GM23338 (cell line): ENCODE measurements around the gene ETFA. TPM values are rescaled to one million over a fixed set of nuclear protein-coding genes. Genes with fewer than 3 reads are reported as not detected.

Source experiments
- ATAC-seq: fragments of 200-7000 bp; cut with Tn5 transposase; 3 replicates; pipeline ENCODE4 v1.9.1; 2020
- DNase-seq: peaks from one replicate; pipeline ENCODE4 v3.0.0-alpha.2; 2015; ENCODE audit warnings: low spot score
- H2AFZ ChIP-seq: fragments of 200-600 bp; sonication (generic); 2 replicates; pipeline ENCODE4 v1.8.0; 2016; ENCODE audit warnings: antibody characterized with exemption, mild to moderate bottlenecking, moderate library complexity
- H3F3A ChIP-seq: fragments of 200-600 bp; sonication (generic); replicated peaks from 2 replicates; pipeline ENCODE4 v1.8.0; 2017; ENCODE audit warnings: antibody characterized with exemption, mixed run types, low read depth
- H3K27ac ChIP-seq: fragments of 200-600 bp; sonication (generic); 2 replicates; pipeline ENCODE4 v1.6.1; 2016; ENCODE audit warnings: low read depth
- H3K27me3 ChIP-seq: fragments of 200-600 bp; sonication (generic); 2 replicates; pipeline ENCODE4 v1.8.0; 2016; ENCODE audit warnings: mild to moderate bottlenecking, mixed run types, moderate library complexity; ENCODE audit not compliant: insufficient read depth
- H3K36me3 ChIP-seq: fragments of 200-600 bp; sonication (generic); 2 replicates; pipeline ENCODE4 v1.8.0; 2016; ENCODE audit warnings: mild to moderate bottlenecking; ENCODE audit not compliant: insufficient read depth
- H3K4me1 ChIP-seq: fragments of 200-600 bp; sonication (generic); 2 replicates; pipeline ENCODE4 v1.8.0; 2016; ENCODE audit warnings: mild to moderate bottlenecking, moderate library complexity; ENCODE audit not compliant: insufficient read depth
- H3K4me2 ChIP-seq: fragments of 200-600 bp; sonication (generic); 2 replicates; pipeline ENCODE4 v1.7.1; 2017; ENCODE audit warnings: mixed run types
- H3K4me3 ChIP-seq: fragments of 200-600 bp; sonication (generic); 2 replicates; pipeline ENCODE4 v1.6.1; 2016; ENCODE audit warnings: mixed run types
- H3K79me2 ChIP-seq: fragments of 200-600 bp; sonication (generic); replicated peaks from 2 replicates; pipeline ENCODE4 v1.8.0; 2017; ENCODE audit warnings: mild to moderate bottlenecking; ENCODE audit not compliant: insufficient read depth
- H3K9me2 ChIP-seq: fragments of 200-600 bp; sonication (generic); 2 replicates; pipeline ENCODE4 v1.8.0; 2017; ENCODE audit not compliant: insufficient read depth
- H4K20me1 ChIP-seq: fragments of 200-600 bp; sonication (generic); replicated peaks from 2 replicates; pipeline ENCODE4 v1.8.0; 2017; ENCODE audit warnings: mild to moderate bottlenecking; ENCODE audit not compliant: insufficient read depth
- H3K27ac Mint-ChIP-seq: 2 replicates; pipeline ENCODE4 v1.8.0; 2020; ENCODE audit warnings: inconsistent platforms, mild to moderate bottlenecking, moderate library complexity, mixed read lengths
- H3K27me3 Mint-ChIP-seq: 3 replicates; pipeline ENCODE4 v1.8.0; 2022; ENCODE audit warnings: low read depth, mild to moderate bottlenecking, moderate library complexity, mixed read lengths, inconsistent platforms; ENCODE audit not compliant: insufficient read depth, poor library complexity
- H3K36me3 Mint-ChIP-seq: 3 replicates; pipeline ENCODE4 v1.8.0; 2021; ENCODE audit warnings: low read depth, mild to moderate bottlenecking, inconsistent platforms, moderate library complexity, mixed read lengths
- H3K4me1 Mint-ChIP-seq: 3 replicates; pipeline ENCODE4 v1.8.0; 2020; ENCODE audit warnings: mild to moderate bottlenecking, inconsistent platforms, mixed read lengths
- H3K4me3 Mint-ChIP-seq: 3 replicates; pipeline ENCODE4 v1.8.0; 2021; ENCODE audit warnings: moderate library complexity, mild to moderate bottlenecking, inconsistent platforms, mixed read lengths
- H3K9me3 Mint-ChIP-seq: 3 replicates; pipeline ENCODE4 v1.8.0; 2020; ENCODE audit warnings: moderate library complexity, mild to moderate bottlenecking, inconsistent platforms, mixed read lengths
- CTCF ChIP-seq, 2 experiments: fragments of 200-600 bp in 1 of 2; sonication (generic) in 1 of 2; conservative IDR thresholded peaks; 2 replicates each; pipeline versions ENCODE4 v1.5.1 to v1.6.1; 2016 to 2017; ENCODE audit warnings: antibody characterized with exemption in 2 of 2, low read depth in 2 of 2, mild to moderate bottlenecking in 2 of 2, moderate library complexity in 1 of 2
- EZH2 ChIP-seq: fragments of 200-600 bp; sonication (generic); IDR thresholded peaks from one replicate; pipeline ENCODE4 v1.8.0; 2017; ENCODE audit warnings: antibody characterized with exemption, mild to moderate bottlenecking, low read depth; ENCODE audit not compliant: unreplicated experiment
- EZH2phosphoT487 ChIP-seq: fragments of 200-600 bp; sonication (generic); IDR thresholded peaks from one replicate; pipeline ENCODE4 v1.8.1; 2018; ENCODE audit warnings: antibody characterized with exemption; ENCODE audit not compliant: unreplicated experiment
- REST ChIP-seq: IDR thresholded peaks from one replicate; pipeline ENCODE4 v1.6.1; 2018; ENCODE audit warnings: antibody characterized with exemption; ENCODE audit not compliant: unreplicated experiment
- ZNF462 ChIP-seq: fragments of 250-450 bp; sonication (Bioruptor Pico); IDR thresholded peaks from 2 replicates; pipeline ENCODE4 v1.5.0; 2020; ENCODE audit warnings: mild to moderate bottlenecking, moderate library complexity
- polyA plus RNA-seq: library from polyadenylated mRNA; unstranded; fragments of >200 nt; fragmentation: Nextera tagmentation; extraction: Ambion mirVana; gene quantifications from 2 replicates; pipeline ENCODE4 v1.2.1, GENCODE V29; 2016
- total RNA-seq: library from RNA; depleted of rRNA; stranded (reverse); fragments of >200 nt; shearing (Covaris generic); gene quantifications from 2 replicates; pipeline ENCODE4 v1.2.3, GENCODE V29; 2014

The ETFA gene
- total and polyA plus RNA-seq, 2 experiments from 2014 or later = 52.9 to 69.1 TPM

- Mint-ChIP-seq H3K9me3 (peaks cover 8% of the 10 kb centered on the region), H3K4me1 (peaks cover 48% of the 10 kb centered on the region), H3K27me3 (peaks cover 96% of the 10 kb centered on the region), H3K27ac (no peak overlapping the region), H3K36me3 (peaks cover 2% of the 10 kb centered on the region; the same call in 1 of the 3 replicates), H3K4me3 (peak overlapping the region; percentile 75)
- Histone ChIP-seq H3K9me2 (no peaks in the 10 kb centered on the region), H3F3A (peaks cover 12% of the 10 kb centered on the region), H2AFZ (peak overlapping the region; percentile 94), H3K4me2 (peak overlapping the region; percentile 86), H4K20me1 (peaks cover 28% of the 10 kb centered on the region), H3K27me3 (peaks cover 97% of the 10 kb centered on the region), H3K4me1 (peaks cover 52% of the 10 kb centered on the region), H3K27ac (no peak overlapping the region), H3K4me3 (peak overlapping the region; percentile 50), H3K79me2 (no peaks in the 10 kb centered on the region), H3K36me3 (no peaks in the 10 kb centered on the region)
- DNase-seq (peak; percentile 78), ATAC-seq (peak; percentile 14)
- peak; percentile 91 for TF ChIP-seq EZH2
- peak; percentile 45 for TF ChIP-seq EZH2phosphoT487
- no peak for TF ChIP-seq ZNF462 (CRISPR knock-in tag)
- TF ChIP-seq CTCF (conservative IDR thresholded peaks at IDR 0.05; ENCODE audit: low read depth in 2 of 2) = peak; percentile 27 to 30; a peak in 3 of 4 replicates
- TF ChIP-seq REST = no peak
These were observed 29.6 kb upstream of the ETFA start for GRCh38 chr15:76340803-76341365.
